Fibroblast of lung (primary cell): ENCODE data around the gene GRIK4. TPM values are rescaled to one million over a fixed set of nuclear protein-coding genes. Genes with fewer than 3 reads are reported as not detected.

Experiments used
- DNase-seq, 2 donors: peaks; one replicate each; pipeline versions ENCODE4 v3.0.0 to v3.0.0-alpha.2; 2010; ENCODE audit warnings: low read depth in 2 of 2
- H2AFZ ChIP-seq: 2 replicates; pipeline ENCODE4 v1.5.1; 2012; ENCODE audit warnings: low read length, control low read depth, inconsistent platforms
- H3K27ac ChIP-seq: 2 replicates; pipeline ENCODE4 v1.5.1; 2011; ENCODE audit warnings: low read length, control low read depth; ENCODE audit not compliant: insufficient read depth
- H3K27me3 ChIP-seq: 2 replicates; pipeline ENCODE4 v1.5.1; 2011; ENCODE audit warnings: mild to moderate bottlenecking, low read length; ENCODE audit not compliant: control insufficient read depth, insufficient read depth
- H3K36me3 ChIP-seq: 2 replicates; pipeline ENCODE4 v1.5.1; 2011; ENCODE audit warnings: low read length; ENCODE audit not compliant: control insufficient read depth, insufficient read depth
- H3K4me1 ChIP-seq: 2 replicates; pipeline ENCODE4 v1.5.1; 2011; ENCODE audit warnings: low read length; ENCODE audit not compliant: control insufficient read depth, insufficient read depth; ENCODE audit errors: extremely low read depth
- H3K4me2 ChIP-seq: 2 replicates; pipeline ENCODE4 v1.5.1; 2011; ENCODE audit warnings: low read length, control low read depth; ENCODE audit not compliant: insufficient read depth; ENCODE audit errors: extremely low read depth
- H3K4me3 ChIP-seq, 4 experiments: fragments of 200-600 bp in 1 of 4; sonication (generic) in 1 of 4; replicated peaks in 1 of 4; 2 replicates each; pipeline ENCODE4 v1.5.1; 2011 to 2016; ENCODE audit warnings: low read length in 4 of 4, low read depth in 3 of 4, mild to moderate bottlenecking in 3 of 4, control low read depth in 2 of 4, inconsistent platforms in 1 of 4, mixed read lengths in 1 of 4; ENCODE audit not compliant: insufficient read depth in 1 of 4; ENCODE audit errors: control extremely low read depth in 1 of 4
- H3K79me2 ChIP-seq: 2 replicates; pipeline ENCODE4 v1.5.1; 2012; ENCODE audit warnings: mild to moderate bottlenecking, low read length, inconsistent platforms; ENCODE audit not compliant: control insufficient read depth, insufficient read depth
- H3K9ac ChIP-seq: 2 replicates; pipeline ENCODE4 v1.5.1; 2011; ENCODE audit warnings: mild to moderate bottlenecking, low read length, control low read depth; ENCODE audit not compliant: insufficient read depth
- H3K9me3 ChIP-seq: 2 replicates; pipeline ENCODE4 v1.5.1; 2012; ENCODE audit warnings: low read depth, low read length; ENCODE audit not compliant: control insufficient read depth, insufficient read depth
- H4K20me1 ChIP-seq: 2 replicates; pipeline ENCODE4 v1.5.1; 2011; ENCODE audit warnings: low read length; ENCODE audit not compliant: control insufficient read depth, insufficient read depth; ENCODE audit errors: extremely low read depth
- CTCF ChIP-seq, 2 donors: IDR thresholded peaks in 1 of 2; conservative IDR thresholded peaks in 1 of 2; 1 replicate in 1 of 2; 2 replicates in 1 of 2; pipeline ENCODE4 v1.5.1; 2011 to 2012; ENCODE audit warnings: low read length in 2 of 2, control low read depth in 1 of 2, inconsistent platforms in 1 of 2, low read depth in 1 of 2, mild to moderate bottlenecking in 1 of 2
- EZH2 ChIP-seq: IDR thresholded peaks from 2 replicates; pipeline ENCODE4 v1.5.1; 2012; ENCODE audit warnings: low read length, control low read depth, mild to moderate bottlenecking; ENCODE audit errors: missing control alignments
- polyA plus RNA-seq, 2 donors: library from polyadenylated mRNA; depleted of rRNA in 1 of 2; stranded (reverse) in 1 of 2; unstranded in 1 of 2; fragments of >200 nt; gene quantifications; 2 replicates each; pipeline ENCODE4 v1.2.1, GENCODE V29; 2011 to 2012; ENCODE audit warnings: missing spikeins in 1 of 2
- total RNA-seq: library from RNA; depleted of rRNA; stranded (reverse); fragments of >200 nt; gene quantifications from 2 replicates; pipeline ENCODE4 v1.2.1, GENCODE V29; 2014

GRIK4 gene
- total and polyA plus RNA-seq, 2 donors (not counting 1 experiment from before 2014, with no cell fraction given) = 0.17 to 1.5 TPM

- H3K27me3 ChIP-seq = no peaks in the 10 kb centered on the region
- TF ChIP-seq CTCF (conservative IDR thresholded peaks at IDR 0.05 in 1 of 2, IDR thresholded peaks at IDR 0.05 in 1 of 2; ENCODE audit: low read depth in 1 of 2, low read length in 2 of 2) (no peak), EZH2 (no peak)
- no peak overlapping the region for H3K27ac ChIP-seq
- no peak overlapping the region for H3K4me2 ChIP-seq
- H3K36me3 ChIP-seq = no peaks in the 10 kb centered on the region
- H3K79me2 ChIP-seq = no peaks in the 10 kb centered on the region
- DNase-seq = peak in 1 of 2 donors; percentile 7
- no peak overlapping the region for H3K4me3 ChIP-seq
- H3K9me3 ChIP-seq = no peaks in the 10 kb centered on the region
- H2AFZ ChIP-seq = no peak overlapping the region
- H3K9ac ChIP-seq = no peak overlapping the region
- H4K20me1 ChIP-seq = no peaks in the 10 kb centered on the region
- no peaks in the 10 kb centered on the region for H3K4me1 ChIP-seq
Measured at GRCh38 chr11:120900643-120901042, 389.1 kb downstream of the GRIK4 start.

DNA sequence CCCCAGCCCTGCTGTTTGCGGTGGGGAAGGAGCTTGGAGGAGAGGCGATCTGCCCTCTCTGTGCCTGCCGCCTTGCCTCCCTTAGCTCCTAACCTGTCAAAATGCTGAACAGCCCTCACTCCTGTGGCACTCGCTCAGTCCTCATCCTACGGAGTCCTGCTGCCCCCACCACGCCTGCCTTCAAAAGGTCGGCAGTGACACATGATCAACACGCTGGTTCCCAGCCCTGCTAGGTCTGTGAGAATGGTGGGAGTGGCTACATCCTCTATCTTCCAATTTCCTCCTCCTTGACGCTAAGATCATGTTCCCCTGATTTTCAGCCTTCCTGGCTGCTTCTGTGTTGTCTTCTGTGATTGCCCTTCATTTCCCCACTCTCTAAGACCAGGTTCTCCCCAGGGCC, 392.1 kb downstream of the GRIK4 start:
- H3K4me1 ChIP-seq = no peaks in the 10 kb centered on the region
- H2AFZ ChIP-seq = no peak overlapping the region
- no peak overlapping the region for H3K4me2 ChIP-seq
- TF ChIP-seq CTCF (conservative IDR thresholded peaks at IDR 0.05 in 1 of 2, IDR thresholded peaks at IDR 0.05 in 1 of 2; ENCODE audit: low read depth in 1 of 2, low read length in 2 of 2) (no peak), EZH2 (no peak)
- H3K27ac ChIP-seq = no peak overlapping the region
- H3K79me2 ChIP-seq = no peaks in the 10 kb centered on the region
- no peak for DNase-seq
- H3K36me3 ChIP-seq = no peaks in the 10 kb centered on the region
- no peak overlapping the region for H3K9ac ChIP-seq
- no peaks in the 10 kb centered on the region for H3K27me3 ChIP-seq
- no peaks in the 10 kb centered on the region for H4K20me1 ChIP-seq
- H3K4me3 ChIP-seq = no peak overlapping the region
- no peaks in the 10 kb centered on the region for H3K9me3 ChIP-seq

DNA sequence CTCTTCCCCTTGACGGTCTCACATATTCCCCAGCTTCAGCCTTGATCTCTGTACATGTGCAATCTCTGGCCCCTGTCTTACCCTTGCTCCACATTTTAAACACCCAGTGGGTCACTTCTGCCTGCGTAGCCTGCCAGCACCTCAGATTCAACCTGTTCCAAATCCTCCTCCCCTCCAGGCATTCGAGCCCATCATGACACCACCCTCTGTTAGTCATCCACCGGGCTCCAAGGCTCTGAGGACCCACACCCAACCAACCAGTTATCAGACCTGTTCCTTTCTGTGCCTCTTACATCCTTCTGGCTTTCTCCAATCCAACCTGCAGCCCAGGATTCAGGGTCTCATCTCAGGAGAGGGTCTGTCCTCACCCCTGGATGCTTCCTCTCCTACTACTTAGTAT, 392.6 kb downstream of the GRIK4 start:
- no peak for DNase-seq
- Histone ChIP-seq H2AFZ (no peak overlapping the region), H3K27me3 (no peaks in the 10 kb centered on the region), H4K20me1 (no peaks in the 10 kb centered on the region), H3K4me3 (no peak overlapping the region), H3K27ac (no peak overlapping the region), H3K4me2 (no peak overlapping the region), H3K9ac (no peak overlapping the region), H3K79me2 (no peaks in the 10 kb centered on the region), H3K36me3 (no peaks in the 10 kb centered on the region), H3K4me1 (no peaks in the 10 kb centered on the region), H3K9me3 (no peaks in the 10 kb centered on the region)
- TF ChIP-seq EZH2 (no peak), CTCF (conservative IDR thresholded peaks at IDR 0.05 in 1 of 2, IDR thresholded peaks at IDR 0.05 in 1 of 2; ENCODE audit: low read depth in 1 of 2, low read length in 2 of 2) (no peak)
